PC-9 (cell line): ENCODE data around the gene TREH. TPM values are rescaled to one million over a fixed set of nuclear protein-coding genes. Genes with fewer than 3 reads are reported as not detected.

Experiments used
- BruUV-seq: library from RNA; stranded (reverse); fragments of 400-500 nt; replicated peaks from 2 replicates; lab custom pipeline; 2021; lab: Mats Ljungman, UMichigan
- CTCF ChIA-PET: fragments of 300-600 bp; sonication (Branson Sonifier 250); formaldehyde crosslinking; loops from one replicate; lab custom pipeline; 2022; ENCODE audit warnings: antibody characterized with exemption; lab: Charles Lee
- POLR2A ChIA-PET: fragments of 300-600 bp; sonication (Branson Sonifier 250); formaldehyde crosslinking; loops from one replicate; lab custom pipeline; 2022; ENCODE audit warnings: antibody characterized with exemption; ENCODE audit not compliant: unreplicated experiment; lab: Charles Lee
- DNase-seq, 2 experiments: peaks; one replicate each; pipeline versions ENCODE4 v3.0.0 to v3.0.0-alpha.2; 2015 to 2022; ENCODE audit warnings: mixed read lengths in 1 of 2
- H2AFZ ChIP-seq: fragments of 200-600 bp; sonication (generic); 2 replicates; pipeline ENCODE4 v1.8.1; 2017; ENCODE audit warnings: antibody characterized with exemption
- H3F3A ChIP-seq: fragments of 200-600 bp; sonication (generic); 2 replicates; pipeline ENCODE4 v1.8.1; 2017; ENCODE audit warnings: antibody characterized with exemption, mild to moderate bottlenecking, low read depth; ENCODE audit not compliant: insufficient read depth
- H3K27ac ChIP-seq: fragments of 200-600 bp; sonication (generic); 2 replicates; pipeline ENCODE4 v1.6.1; 2016; ENCODE audit warnings: mixed run types
- H3K27me3 ChIP-seq: fragments of 200-600 bp; sonication (generic); 2 replicates; pipeline ENCODE4 v1.6.1; 2016; ENCODE audit warnings: low read depth, mixed run types; ENCODE audit not compliant: insufficient read depth
- H3K36me3 ChIP-seq: fragments of 200-600 bp; sonication (generic); 2 replicates; pipeline ENCODE4 v1.6.1; 2016; ENCODE audit warnings: low read depth, mixed run types
- H3K4me1 ChIP-seq: fragments of 200-600 bp; sonication (generic); replicated peaks from 2 replicates; pipeline ENCODE4 v1.6.1; 2016; ENCODE audit warnings: mixed run types; ENCODE audit not compliant: insufficient read depth
- H3K4me2 ChIP-seq: fragments of 200-600 bp; sonication (generic); 2 replicates; pipeline ENCODE4 v1.6.1; 2017; ENCODE audit warnings: mixed run types
- H3K4me3 ChIP-seq: fragments of 200-600 bp; sonication (generic); 2 replicates; pipeline ENCODE4 v1.6.1; 2016; ENCODE audit warnings: mixed run types
- H3K79me2 ChIP-seq: fragments of 200-600 bp; sonication (generic); 2 replicates; pipeline ENCODE4 v1.6.1; 2017; ENCODE audit warnings: low read depth, mixed run types
- H3K9me2 ChIP-seq: fragments of 200-600 bp; sonication (generic); 2 replicates; pipeline ENCODE4 v1.8.1; 2017; ENCODE audit warnings: mild to moderate bottlenecking; ENCODE audit not compliant: insufficient read depth
- H3K9me3 ChIP-seq: fragments of 200-600 bp; sonication (generic); 2 replicates; pipeline ENCODE4 v1.8.1; 2016; ENCODE audit warnings: low read depth; ENCODE audit not compliant: insufficient read depth
- H4K20me1 ChIP-seq: fragments of 200-600 bp; sonication (generic); 2 replicates; pipeline ENCODE4 v1.8.1; 2017; ENCODE audit not compliant: insufficient read depth
- CTCF ChIP-seq: fragments of 200-600 bp; sonication (generic); conservative IDR thresholded peaks from 2 replicates; pipeline ENCODE4 v1.6.1; 2017; ENCODE audit warnings: mixed run types, antibody characterized with exemption, mild to moderate bottlenecking, moderate library complexity
- EZH2 ChIP-seq: fragments of 200-600 bp; sonication (generic); IDR thresholded peaks from 2 replicates; pipeline ENCODE4 v1.8.0; 2017; ENCODE audit warnings: antibody characterized with exemption, low read depth
- intact Hi-C: fragments of 100-400 bp; cut with micrococcal nuclease; formaldehyde crosslinking; loops from one replicate; pipeline ENCODE4 v1.10.0; 2022; ENCODE audit not compliant: unreplicated experiment
- total RNA-seq: library from RNA; stranded (reverse); gene quantifications from 2 replicates; pipeline ENCODE4 v1.2.3, GENCODE V29; 2021

TREH gene
- total RNA-seq, 1 experiment from 2014 or later: not detected

- H3K4me2 ChIP-seq: no peak overlapping the region
- TF ChIP-seq EZH2: no peak
- no peak for TF ChIP-seq CTCF
- no peaks in the 10 kb centered on the region for H3K27me3 ChIP-seq
- no peaks in the 10 kb centered on the region for H3K9me3 ChIP-seq
- BruUV-seq: no TSS peak
- no peaks in the 10 kb centered on the region for H3K79me2 ChIP-seq
- intact Hi-C loops: loop anchor here (5.0 kb wide), 1 partner anchor 36 kb away; the partner anchor contains the start of gene PHLDB1
- H2AFZ ChIP-seq: no peak overlapping the region
- CTCF ChIA-PET: interaction anchor here (0.5 kb wide), 1 partner anchor 423 kb away, joined by 7 read pairs; no protein-coding TSS in a partner anchor
- H3K27ac ChIP-seq: no peak overlapping the region
- peaks cover 10% of the 10 kb centered on the region; the same call in 1 of the 2 replicates for H3K36me3 ChIP-seq
- no peaks in the 10 kb centered on the region for H3F3A ChIP-seq
- H3K4me1 ChIP-seq: no peaks in the 10 kb centered on the region; the same call in 1 of the 2 replicates
- no peaks in the 10 kb centered on the region for H3K9me2 ChIP-seq
- H4K20me1 ChIP-seq: peaks cover 4% of the 10 kb centered on the region; the same call in 1 of the 2 replicates
- DNase-seq: no peak
- H3K4me3 ChIP-seq: no peak overlapping the region
- POLR2A ChIA-PET: no interaction called here
Observed at GRCh38 chr11:118643142-118643994, 36.1 kb downstream of the TREH start.

GRCh38 chr11:118641397-118642019 is 37.9 kb downstream of the TREH start:
- Histone ChIP-seq H3K4me1 (no peaks in the 10 kb centered on the region; the same call in 1 of the 2 replicates), H3K36me3 (peaks cover 10% of the 10 kb centered on the region; the same call in 1 of the 2 replicates), H3K79me2 (no peaks in the 10 kb centered on the region), H3K9me3 (no peaks in the 10 kb centered on the region), H3K4me2 (no peak overlapping the region), H3K4me3 (no peak overlapping the region), H3K27ac (no peak overlapping the region), H3K9me2 (no peaks in the 10 kb centered on the region), H3F3A (no peaks in the 10 kb centered on the region; the same call in 1 of the 2 replicates), H2AFZ (no peak overlapping the region), H4K20me1 (peaks cover 4% of the 10 kb centered on the region; the same call in 1 of the 2 replicates), H3K27me3 (no peaks in the 10 kb centered on the region)
- DNase-seq: peak in 1 of 2 experiments; percentile 58
- POLR2A ChIA-PET: no interaction called here
- TF ChIP-seq CTCF: no peak
- no peak for TF ChIP-seq EZH2
- no TSS peak for BruUV-seq
- intact Hi-C loops: loop anchor here (5.0 kb wide), 1 partner anchor 34 kb away; the partner anchor contains the start of gene PHLDB1
- CTCF ChIA-PET: interaction anchor here (0.6 to 0.7 kb wide), 2 partner anchors 80 to 312 kb away, joined by 4 read pairs; no protein-coding TSS in a partner anchor
